Activated T-cell treated with anti-CD3 and anti-CD28 coated beads for 24 hours (primary cell): Measurements from ENCODE around the gene NPY5R.

Source experiments
- DNase-seq: peaks from one replicate; pipeline ENCODE4 v3.0.0-alpha.2; 2020; ENCODE audit warnings: low read depth

The NPY5R gene

DNA sequence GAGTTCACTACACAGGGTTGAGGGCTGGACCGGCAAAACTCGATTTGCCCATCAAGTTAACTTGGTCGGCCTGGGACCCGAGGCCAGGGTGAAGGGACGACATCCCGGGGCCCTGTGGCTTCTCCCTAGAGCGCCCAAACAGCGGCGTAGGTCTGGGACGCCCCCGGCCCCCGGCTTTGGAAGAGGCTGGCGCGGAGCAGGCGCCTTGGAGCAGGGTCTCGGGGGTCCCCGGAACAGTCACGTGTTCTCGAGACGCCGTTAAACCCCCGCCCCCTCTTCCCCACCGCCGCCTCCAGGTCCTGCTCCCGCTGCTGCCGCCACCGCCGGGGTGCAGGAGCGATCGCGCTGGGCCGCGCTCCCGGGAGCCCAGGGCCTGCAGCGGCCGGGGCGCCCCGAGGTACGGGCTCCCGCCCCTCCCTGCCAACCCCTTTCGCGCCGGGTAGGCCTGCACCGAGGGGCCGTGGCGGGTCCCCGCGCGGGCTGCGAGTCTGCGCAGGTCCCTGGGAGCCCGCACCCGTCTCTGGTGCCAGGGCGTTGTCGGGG is at the start of gene NPY5R:
Gene NPY5R (plus strand): TSS at position 289 of the 543 bp plus-strand sequence. CDS start 6,382 bp downstream, outside the sequence.
- no peak for DNase-seq

DNA sequence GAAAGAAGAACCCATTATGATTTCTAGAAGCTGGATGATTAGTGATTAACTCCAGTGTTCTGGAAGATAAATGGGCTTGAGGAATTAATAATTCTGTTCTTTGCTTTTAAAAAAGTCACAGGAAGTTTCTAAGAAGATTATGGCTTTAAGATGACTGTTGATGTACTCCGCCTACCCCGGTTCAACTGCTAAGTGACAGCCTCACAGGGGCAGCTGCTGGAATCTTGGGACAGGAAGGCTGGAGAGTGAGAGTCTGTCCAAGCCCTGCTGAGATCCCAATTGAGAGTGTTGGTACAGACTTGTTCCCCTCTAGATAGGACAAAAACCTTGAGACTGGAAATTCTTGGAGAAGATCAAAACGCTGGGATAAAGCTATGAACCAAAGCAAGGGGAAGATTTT is 48.6 kb upstream of the NPY5R start:
- no peak for DNase-seq

DNA sequence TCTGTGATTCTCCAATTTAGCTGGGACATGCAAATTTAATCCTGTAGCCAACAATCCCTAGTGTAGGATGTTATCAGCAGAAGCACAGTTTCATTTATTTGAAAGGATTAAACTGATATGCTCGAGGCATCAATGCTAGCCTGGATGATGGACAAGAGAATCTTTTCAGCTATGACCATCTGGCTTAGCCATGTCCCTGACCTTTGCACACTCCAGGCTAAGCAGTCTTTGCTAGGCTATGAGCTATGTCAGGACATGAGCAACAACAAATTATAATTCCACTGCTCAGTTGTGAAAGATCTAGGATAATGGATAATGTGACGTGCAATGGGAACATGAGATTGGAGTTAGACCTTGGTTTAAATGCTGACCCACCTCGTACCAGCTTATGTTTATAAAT is 43.2 kb upstream of the NPY5R start:
- no peak for DNase-seq

DNA sequence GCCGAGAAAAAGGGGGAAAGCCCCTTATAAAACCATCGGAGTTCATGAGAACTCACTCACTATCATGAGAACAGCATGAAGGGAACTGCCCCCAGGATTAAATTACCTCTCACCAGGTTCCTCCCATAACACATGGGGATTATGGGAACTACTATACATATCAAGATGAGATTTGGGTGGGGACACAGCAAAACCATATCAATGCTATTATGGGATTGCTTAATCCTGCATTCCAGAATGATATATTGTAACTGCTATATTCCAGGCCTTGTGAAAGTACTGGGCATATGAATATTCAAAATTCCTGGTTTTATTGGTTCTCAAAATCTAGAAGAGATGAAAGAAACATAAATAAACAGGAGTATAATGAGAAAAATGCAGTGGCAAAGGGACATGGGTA is 40.6 kb upstream of the NPY5R start:
- DNase-seq = no peak

DNA sequence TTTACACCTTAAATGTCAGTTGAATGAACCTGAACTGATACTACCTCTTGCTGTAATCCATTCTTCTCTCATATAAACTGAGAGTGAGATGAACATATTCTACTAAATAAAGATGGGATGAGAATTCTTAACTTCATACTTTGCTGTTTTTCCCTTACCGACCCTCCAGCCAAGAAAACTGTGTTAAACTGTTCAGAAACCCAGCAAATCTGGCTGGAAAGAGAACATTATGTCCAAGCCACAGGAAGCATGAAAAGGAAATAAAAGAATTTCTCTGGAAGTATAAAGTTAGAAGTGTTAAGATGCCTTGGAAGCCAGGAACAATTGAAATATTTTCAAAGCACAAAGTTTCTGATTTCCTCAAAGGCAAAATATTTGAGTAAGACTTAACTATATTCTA is 34.2 kb upstream of the NPY5R start:
- no peak for DNase-seq

DNA sequence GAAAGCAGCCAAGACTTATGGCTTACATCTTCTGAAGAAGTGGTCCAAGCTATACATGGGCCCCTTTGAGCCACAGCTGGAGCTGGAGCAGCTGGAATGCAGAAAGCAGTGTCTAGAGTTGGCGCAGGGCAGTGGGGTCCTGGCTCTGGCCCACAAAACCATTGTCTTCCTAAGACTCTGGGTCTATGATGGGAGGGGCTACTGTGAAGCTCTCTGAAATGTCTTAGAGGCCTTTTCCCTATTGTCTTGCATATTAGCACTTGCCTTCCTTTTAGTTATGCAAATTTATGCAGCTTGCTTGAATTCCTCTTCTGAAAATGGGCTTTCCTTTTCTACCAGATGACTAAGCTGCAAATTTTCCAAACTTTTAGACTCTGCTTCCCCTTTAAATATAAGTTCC is 26.6 kb upstream of the NPY5R start:
- no peak for DNase-seq

DNA sequence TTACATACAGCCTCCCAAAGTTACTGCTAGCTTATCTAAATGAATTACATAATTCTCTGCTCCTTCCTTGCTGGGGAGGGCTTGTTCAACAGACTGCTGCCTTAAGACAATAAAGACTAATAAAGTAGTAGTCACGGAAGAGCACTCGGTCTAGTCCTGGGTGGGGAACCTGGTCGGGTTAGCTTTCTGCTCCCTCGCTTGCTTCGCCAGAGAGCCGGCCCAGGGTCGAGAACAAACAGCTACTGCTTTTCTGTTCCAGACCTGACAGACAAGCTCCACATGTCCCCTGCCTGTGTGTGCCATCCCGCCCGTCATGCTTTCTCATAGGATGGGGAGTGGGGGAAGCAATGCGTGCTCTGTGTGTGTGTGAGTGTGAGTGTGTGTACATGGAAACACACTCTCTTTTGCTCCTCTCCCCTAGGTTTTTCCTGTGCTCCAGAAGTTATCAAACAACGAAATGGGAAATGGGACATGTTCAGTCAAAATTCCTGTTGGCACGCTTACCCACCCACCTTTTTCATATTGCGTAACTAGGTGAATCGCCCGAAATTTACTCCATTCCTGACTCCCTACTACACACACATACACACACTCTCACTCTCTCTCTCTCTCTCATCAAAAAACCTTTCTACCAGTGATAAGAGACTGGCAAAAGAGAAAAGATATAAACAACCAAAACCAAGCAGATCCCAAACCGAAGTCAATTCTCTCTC is 12.6 kb upstream of the NPY5R start:
- no peak for DNase-seq

DNA sequence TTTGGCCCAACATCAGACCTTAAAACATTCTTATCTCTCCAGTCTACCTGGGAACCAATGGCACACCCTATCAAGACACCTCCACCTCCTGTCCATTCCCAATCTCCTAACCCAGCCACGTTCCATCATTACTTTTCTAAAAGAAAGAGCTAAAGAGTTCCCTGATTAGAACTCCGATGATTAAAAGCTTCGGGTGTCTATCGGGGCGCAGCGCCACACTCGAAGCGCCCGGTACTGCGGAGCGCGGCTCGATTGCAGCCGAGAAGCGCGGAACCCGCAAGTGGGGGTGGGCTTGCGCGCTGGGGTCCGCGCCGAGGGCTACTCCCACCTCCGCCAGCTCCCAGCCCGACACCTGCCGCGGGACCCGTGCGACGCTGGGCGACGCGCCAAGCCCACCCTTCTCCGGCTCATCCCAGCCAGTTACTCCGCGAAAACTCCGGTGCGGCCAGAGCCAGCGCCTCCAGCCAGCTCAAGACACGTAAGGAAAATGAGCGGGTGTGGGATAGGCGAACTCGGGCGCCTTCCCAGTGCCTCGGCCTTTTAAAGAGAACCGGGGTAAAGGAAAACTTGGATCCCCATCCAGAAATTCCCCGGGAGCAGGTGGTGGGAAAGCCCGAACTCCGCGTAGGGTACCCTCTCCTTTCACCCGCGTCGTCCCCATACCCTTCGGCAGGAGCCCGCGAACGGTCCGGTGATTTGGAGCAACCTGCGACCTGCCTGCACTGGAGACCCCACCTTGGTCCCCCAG is 11.9 kb upstream of the NPY5R start:
- DNase-seq = no peak

DNA sequence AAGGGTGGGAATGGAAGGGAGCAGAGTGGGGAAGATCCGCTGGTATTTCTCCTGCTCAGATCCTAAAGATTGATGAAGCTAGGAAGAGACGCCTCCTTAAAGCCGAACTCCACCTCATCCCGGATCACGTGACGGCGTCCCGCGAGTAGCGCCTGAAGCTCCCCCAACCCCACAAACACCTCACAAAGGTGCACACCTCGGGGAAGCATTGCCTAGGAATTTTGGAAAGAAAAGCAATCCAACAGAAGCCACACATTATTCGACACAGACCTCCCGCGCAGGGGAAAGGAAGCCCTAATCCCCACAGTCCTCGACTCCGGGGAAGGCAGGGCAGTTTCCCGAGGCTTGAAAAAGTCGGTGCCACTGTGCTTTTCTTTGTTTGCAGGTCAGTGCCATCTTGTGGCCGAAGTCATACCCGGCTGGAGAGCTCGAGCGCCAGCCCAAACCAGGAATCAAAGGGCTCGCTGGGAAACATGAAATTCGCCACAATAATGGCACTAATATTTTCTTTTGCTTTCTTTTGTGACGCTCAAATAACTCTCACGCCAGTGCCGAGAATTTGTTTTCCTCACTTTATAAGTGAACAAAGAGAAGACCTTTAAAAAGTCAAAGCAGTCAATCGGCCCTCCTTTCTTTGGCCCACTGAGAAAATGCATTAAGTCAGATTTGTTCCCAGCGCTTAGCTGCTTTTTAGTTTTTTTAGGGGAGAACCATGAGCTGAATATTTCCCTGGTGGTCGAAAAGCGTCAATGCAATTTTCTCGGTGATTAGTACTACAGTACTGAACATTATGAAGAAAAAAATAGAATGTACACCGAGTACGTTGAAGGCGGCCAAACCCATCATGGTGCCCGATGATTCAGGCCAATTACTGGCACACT is 10.9 kb upstream of the NPY5R start, which contains the start of gene NPY1R:
Gene NPY1R (minus strand): TSS at position 71 of the 881 bp plus-strand sequence. CDS start 6,042 bp downstream, outside the sequence.
- peak; percentile 4 for DNase-seq

DNA sequence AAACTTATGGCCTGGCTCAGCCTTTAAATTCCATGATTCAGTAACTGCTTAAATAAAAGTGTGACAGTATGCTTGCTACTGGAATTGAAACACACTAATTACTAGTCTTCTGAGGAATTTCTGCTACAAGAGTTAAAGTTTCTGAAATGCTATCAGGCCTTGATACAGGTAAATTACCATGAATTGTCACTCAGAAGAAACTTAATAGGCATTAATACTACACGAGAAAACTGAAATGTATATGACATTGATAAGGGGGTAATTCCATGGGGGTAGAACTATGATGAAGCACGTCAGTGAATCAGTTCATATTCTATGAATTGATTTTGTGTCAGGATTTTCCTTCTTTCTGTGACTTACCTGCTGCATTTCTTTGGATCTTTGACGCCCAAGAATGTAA is 8.3 kb upstream of the NPY5R start:
- DNase-seq = no peak

DNA sequence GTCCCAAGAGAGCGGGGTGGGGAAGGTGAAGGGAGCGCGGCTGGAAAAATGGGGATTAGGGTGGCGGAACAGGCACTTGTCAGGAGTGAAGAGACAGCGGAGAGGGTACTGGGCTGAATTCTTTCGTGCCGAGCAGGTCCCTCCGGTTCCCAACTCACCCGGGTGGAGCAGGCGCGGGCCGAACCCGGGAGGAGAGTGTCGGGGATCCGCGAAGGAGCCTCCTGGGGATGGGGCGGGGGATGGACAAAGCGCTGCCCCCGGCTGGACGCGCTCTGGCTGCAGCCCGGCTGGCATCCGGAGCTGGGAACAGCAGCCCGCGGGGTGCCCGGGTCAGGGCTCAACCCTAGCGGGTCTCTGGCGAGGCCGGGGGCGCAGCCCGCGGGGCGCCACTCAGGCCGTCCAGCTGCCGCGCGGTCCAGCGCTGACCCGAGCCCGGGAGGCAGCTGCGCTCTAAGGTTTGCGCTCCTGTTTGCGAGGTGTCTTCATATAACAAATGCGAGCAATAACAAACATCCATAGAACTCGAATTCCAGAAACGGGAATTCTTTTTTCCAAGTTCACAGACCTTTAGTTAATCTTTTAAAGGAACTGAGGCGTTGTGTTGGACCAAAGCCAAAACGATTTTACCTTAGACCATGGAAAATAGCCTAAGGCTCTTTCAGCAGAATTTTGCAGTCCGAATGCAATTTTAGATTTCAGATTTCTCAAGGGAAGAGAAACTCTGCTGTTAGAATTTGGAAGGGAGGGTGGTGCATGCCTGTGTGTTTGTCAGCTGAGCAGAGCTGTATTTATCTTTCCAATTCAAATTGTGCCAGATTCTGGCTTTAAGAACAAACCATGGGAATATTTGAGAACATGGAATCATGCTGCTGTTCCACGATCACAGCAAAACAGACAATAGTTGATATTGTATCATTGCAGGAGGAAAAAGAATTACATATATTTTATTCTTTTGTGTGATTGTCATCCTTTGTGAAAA is 744 bp downstream of the NPY5R start:
- no peak for DNase-seq

DNA sequence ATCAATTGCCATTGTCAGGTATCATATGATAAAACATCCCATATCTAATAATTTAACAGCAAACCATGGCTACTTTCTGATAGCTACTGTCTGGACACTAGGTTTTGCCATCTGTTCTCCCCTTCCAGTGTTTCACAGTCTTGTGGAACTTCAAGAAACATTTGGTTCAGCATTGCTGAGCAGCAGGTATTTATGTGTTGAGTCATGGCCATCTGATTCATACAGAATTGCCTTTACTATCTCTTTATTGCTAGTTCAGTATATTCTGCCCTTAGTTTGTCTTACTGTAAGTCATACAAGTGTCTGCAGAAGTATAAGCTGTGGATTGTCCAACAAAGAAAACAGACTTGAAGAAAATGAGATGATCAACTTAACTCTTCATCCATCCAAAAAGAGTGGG is 7.0 kb downstream of the NPY5R start:
- DNase-seq = no peak

DNA sequence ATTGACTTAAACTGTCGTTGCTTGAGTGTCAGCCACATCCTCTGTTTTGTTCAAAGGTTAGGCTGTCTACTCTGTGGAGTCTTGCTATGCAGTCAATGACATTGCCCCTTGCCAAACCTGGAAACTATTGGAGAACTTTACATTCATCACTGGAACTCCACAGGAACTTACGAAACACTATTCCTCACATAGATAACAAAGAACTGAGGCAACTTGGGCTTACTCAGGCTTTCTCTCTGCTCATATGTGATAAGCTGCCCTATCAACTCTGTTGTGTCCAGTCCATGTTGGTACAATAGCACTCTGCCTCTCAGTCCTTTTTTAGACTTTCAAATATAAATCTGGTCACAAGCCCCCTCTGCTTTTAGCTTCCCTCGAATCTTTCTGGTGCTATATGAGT is 9.4 kb downstream of the NPY5R start:
- no peak for DNase-seq

DNA sequence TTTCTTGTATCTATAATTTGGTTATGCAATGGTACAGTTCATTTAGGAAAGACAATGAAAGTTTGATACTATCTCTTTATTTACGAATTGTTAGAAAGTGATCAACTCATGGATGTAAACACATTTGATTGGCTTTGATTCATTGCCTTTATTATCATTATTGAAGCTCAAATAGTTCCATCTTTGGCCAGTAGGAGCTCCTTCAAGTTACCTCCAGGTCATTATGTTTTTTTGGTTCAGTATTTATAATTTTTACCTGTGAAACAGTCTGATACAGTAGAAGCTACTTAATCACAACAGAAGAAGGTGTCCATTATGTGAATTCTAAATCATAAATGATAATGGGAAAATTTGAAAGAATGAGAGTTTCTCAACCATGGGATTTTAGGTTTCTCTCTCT is 12.4 kb downstream of the NPY5R start:
- no peak for DNase-seq

DNA sequence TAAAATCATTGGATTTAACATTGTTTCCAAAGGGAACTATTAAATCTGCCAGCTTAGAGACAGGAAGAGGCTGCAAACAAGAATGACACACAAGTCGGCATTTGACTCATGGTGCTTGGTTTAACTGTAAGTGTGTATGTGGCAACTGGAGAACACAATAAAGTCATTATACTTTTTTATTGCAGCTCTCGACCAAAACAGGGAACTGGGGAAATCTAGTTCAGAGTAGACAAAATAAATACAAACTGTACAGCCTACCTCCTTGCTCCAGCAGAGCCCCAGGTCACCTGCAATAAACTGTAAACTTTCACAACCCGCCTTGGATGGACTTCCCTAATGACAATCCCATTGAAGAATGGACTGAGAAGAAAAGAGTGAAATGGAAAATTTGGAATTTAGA is 24.0 kb downstream of the NPY5R start:
- no peak for DNase-seq

DNA sequence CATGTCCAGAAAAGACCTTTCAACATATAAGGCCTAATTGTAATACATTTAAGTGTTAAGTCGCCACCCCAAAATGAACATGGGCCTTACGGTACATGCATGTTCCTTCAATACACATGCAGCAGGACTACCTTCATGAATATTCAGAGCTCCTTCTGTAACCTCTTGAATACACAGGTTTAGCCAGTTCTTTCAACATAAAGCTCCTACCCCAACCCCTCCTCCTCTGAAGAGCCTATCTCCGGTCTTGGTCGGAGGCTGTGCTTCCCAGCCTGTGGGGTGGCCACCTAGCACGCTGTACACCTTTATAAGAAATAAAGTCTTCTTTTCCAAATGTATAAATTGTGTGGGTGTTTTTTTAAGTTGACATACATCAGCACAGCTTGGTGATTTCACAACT is 28.3 kb downstream of the NPY5R start:
- DNase-seq = no peak

DNA sequence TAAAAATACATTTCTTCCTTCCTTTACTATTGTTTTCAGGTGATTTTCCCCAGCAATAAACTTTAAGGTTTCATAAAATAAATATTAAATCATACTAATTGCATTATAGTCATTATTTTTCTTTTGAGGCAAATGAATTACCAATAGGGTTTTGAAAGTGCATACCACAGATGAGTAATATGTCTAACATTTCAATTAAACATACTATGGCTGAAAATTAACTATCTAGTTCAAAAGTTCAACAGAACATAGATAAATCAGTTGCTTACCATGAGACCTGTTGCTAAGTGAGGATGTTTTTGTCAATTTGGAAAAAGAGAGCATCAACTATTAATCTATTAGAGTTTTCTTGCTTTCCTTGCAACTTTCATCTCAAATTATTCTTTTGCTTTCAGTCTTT is 35.0 kb downstream of the NPY5R start:
- no peak for DNase-seq

DNA sequence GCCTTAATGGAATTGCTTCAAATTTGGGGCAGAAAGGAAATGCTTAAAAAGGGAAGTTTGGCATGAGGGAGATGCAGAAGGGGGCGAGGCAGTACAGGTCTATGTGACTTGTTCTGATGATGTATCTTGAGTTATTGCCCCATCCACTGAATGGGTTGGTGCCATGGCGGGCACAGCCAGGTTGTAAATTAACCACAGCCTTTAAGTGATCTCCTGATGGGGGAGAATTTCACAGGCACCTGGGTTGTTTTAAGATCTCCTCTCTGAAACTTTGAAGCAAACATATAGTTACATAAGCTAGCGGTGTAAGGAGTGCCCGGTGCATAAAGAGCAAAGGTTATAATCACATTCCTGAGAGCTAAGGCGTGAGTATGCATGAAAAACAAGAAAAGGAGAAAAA is 37.0 kb downstream of the NPY5R start:
- no peak for DNase-seq

DNA sequence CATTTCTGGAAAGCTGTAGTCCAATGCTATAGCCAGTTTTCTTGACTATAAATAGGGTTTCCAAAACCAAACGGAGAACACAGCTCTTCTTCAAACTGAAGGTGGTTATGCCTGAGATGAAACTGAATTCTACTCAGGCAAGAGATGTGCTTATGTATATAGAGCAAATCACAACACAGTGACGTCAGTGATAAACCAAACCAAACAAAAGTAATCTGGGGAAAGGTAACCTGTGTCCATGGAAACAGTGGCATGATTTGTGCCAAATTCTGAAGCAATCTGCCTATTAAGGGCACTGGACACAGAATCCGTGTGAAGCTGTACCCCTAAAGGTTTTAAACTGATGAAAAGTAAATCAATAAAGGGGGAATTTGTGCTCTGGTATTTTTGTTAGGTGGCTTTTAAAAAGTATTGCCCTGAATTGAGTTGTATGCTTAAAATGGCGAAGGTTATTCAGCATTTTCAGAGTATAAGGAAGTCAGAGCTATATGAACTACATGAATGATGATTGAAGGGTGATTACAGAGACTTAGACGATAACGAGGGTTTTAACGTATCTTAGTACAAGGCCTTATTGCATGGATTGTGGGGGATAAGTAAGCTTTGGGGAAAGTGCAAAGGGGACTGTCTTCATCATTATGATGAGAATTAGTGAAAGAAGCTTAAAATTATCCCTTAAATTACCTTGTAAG is 38.6 kb downstream of the NPY5R start:
- DNase-seq = no peak

DNA sequence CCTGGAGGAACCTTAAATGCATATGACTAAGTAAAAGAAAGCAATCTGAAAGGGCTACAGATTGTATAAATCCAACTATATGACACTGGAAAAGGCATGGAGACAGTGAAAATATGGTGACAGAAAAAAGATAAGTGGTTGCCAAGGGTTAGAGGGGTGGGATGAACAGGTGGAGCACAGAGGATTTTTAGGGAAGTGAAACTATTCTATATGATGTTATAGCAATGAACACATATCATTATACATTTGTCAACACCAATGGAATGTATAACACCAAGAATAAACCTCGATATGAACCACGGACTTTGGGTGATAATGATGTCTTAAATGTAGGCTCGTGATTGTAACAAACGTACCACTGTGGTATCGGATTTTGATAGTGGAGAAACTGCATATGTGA is 40.7 kb downstream of the NPY5R start:
- DNase-seq = no peak

DNA sequence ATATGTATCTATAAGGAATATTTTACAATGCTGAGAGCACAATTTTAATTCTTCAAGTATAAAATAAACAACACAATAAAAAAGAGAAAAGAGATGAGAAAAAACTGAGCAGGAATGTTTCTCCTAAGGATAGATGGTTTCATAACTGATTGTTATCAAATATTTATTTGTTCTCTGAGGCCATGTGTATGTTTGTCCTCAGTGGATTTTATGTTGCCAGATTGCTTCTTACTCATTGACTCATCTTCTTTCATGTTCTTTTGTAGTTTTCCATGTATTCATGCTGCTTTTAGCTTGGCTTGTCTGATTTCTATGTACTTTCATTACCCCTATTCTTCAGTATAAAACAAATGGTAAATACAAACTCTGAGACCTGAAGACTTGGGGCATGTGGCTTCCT is 41.2 kb downstream of the NPY5R start:
- no peak for DNase-seq
